NCI-H345 treated with DMSO at 0.1 percent for 48 hours (cell line): ENCODE results near the gene HIRA.
"Not testable (repeated sequence)": the region's sequence is repeated elsewhere in the genome, so short reads cannot be mapped to it uniquely, and the experiment has no call there.

Experiments used
- DNase-seq: peaks from one replicate; lab custom pipeline; 2025; ENCODE audit not compliant: unreplicated experiment; lab: John Stamatoyannopoulos, UW

HIRA gene

DNA sequence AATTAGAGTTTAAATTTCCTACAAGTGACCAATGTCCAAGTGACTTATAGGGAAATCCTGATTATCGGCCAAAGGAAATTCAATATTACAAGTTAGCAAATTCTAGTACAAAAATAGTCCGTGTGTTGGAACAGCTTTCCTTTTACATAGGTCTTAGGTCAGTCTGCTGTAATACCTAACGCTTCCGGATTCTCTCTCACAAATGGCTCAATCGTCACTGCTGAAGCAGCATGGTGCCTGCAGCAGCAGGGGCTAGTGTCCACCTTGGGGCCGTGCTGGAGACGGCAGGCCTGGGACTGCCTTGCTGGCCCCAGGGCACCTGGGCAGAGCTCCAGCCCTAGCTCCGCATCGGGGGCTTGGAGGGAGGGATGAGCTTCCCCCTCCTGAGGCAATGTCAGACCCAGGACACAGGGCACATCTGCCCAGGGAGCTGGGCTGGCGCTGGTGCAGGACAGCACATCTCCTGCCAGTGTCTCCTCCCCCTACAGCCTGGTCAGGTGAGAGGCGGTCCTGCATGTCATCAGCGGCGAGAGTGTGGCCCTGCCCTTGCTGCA is 100.6 kb downstream of the HIRA start:
- no peak for DNase-seq

GRCh38 chr22:19330205-19330604 is 101.3 kb downstream of the HIRA start:
- not testable (repeated sequence) for DNase-seq

GRCh38 chr22:19329454-19329853 is 102.1 kb downstream of the HIRA start:
- no peak for DNase-seq

DNA sequence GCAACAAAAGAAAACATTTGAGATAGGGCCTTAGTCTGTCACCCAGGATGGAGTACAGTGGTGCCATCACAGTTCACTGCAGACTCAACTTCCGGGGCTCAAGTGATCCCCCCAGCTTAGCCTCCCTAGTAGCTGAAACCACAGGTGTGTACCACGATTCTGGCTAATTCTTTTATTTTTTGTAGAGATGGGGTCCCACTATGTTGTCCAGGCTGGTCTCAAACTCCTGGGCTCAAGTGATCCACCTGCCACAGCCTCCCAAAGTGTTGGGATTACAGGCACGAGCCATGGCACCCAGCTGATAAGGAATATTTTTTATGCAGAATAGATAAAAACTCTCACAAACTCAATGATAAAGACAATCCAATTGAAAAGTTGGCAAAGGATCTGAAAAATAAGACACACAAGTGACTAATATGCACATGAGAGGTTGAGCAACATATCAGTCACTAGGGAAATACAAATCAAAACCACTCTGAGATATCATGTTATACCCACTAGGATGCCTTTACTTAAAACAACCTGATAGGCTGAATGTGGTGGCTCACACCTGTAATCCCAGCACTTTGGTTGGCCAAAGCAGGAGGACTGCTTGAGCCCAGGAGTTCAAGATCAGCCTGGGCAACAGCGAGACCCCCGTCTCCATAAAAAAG is 106.1 kb downstream of the HIRA start:
- no peak for DNase-seq

GRCh38 chr22:19323420-19323819 is 108.1 kb downstream of the HIRA start:
- DNase-seq, result not testable (repeated sequence)

DNA sequence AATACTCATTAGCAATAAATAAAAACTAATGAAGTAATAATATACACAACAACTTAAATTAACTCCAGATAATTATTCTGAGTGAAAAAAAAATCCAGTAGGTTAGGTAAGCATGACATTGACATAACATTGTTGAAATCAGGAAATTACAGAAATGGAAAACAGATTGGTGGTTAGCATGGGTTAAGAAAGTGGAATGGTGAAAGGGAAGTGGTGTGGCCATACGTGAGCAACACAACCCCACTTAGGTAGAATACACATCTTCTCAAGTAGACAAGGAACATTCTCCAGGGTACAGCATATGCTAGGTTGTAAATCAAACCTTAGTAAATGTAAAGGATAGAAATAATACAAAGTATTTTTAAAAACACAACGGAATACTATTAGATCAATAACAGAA is 109.8 kb downstream of the HIRA start:
- DNase-seq, result no peak

- not testable (repeated sequence) for DNase-seq
These were observed 111.4 kb downstream of the HIRA start for GRCh38 chr22:19320136-19320535.

DNA sequence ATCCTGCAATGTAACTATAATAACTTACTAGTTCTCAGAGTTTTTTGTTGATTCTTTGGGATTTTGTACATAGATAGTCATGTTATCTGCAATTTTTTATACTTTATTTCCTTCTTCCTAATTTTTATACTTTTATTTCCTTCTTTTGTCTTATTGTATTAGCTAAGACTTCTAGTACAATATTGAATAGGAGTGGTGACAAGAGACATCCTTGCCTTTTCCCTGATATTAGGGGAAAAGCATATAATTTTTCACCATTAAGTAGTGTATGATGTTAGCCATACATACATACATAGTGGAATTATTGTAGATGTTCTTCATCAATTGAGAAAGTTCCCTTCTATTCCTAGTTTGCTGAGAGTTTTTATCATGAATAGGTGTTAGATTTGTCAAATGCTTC is 112.3 kb downstream of the HIRA start:
- DNase-seq, result no peak

GRCh38 chr22:19317865-19318264 is 113.7 kb downstream of the HIRA start:
- no peak for DNase-seq

DNA sequence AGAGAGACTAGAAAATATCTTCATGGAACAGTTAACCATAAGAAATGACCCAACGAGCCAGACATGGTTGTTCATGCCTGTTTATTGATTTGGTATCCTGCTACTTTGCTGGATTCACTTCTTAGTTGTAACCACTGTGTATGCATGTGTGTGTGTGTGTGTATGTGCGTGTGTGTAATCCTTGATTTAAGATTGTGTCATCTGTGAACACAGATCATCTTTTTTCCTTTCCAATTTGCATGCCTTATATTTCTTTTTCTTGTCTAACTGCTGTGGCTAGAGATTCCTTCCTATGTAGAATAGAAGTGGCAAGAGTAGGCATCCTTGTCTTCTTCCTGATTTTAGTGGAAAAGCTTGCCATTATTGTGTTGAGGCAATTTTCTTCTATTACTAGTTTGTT is 123.7 kb downstream of the HIRA start:
- no peak for DNase-seq

- not testable (repeated sequence) for DNase-seq
These were observed 125.0 kb downstream of the HIRA start for GRCh38 chr22:19306535-19306934.

DNA sequence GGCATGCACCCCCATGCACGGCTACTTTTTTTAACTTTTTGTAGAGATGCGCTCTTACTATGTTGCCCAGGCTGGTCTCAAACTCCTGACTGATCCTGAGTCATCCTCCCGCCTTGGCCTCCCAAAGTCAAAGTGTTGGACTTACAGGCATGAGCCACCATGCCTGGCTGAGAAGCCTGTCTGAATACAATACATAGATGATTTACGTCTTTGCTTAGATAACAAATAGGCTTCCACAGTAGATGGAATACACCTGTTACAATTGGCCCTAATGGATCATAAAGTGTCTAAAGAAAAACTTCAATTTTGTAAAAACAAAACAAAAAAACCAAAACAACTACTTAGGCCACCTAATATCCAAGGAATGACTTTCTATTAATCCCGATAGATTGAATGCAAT is 127.0 kb downstream of the HIRA start:
- no peak for DNase-seq

- DNase-seq, result no peak
These were observed 127.7 kb downstream of the HIRA start for GRCh38 chr22:19303785-19304184.

DNA sequence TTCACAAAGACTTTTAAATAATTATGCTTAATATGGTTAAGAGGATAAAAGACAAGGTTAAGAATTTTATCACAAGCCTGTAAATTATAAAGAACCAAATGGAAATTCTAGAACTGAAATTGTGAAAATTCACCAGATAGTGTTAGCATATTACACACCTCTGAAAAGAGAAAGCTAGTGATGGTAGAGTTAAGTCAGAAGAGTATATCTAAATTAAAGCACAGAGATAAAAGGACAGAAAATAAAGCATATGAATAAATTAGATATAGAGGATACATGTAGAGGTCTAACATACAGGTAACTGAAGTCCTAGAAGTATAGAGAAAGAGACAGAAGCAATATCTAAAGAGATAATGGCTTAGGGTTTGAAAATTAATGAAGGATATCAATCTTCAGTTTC is 135.8 kb downstream of the HIRA start:
- no peak for DNase-seq

- no peak for DNase-seq
These were observed 138.9 kb downstream of the HIRA start for GRCh38 chr22:19292458-19293230.

- no peak for DNase-seq
These were observed 139.7 kb downstream of the HIRA start, which contains the start of gene CLTCL1 for GRCh38 chr22:19291580-19292457. CLTCL1 (minus strand) TSS chr22:19291719; CDS start chr22:19291641, 78 bp downstream.

DNA sequence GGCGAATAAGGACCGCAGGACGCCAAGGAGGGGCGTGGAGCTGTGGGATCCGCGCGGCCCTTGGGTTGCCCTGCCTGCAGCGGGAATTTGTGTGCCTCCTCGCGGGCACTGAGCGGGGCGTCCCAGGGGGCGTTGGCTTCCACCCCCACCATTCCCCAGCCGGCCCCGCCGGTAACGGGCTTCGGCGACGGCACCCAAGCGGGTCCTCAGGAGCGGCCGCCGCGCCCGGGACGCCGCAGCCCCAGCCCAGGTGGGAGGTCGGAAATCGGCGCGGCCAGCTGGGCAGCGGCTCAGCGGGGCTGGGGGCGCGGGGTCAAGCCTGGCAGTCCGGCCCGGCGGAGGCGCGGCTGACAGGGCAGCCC is 140.3 kb downstream of the HIRA start:
- no peak for DNase-seq

DNA sequence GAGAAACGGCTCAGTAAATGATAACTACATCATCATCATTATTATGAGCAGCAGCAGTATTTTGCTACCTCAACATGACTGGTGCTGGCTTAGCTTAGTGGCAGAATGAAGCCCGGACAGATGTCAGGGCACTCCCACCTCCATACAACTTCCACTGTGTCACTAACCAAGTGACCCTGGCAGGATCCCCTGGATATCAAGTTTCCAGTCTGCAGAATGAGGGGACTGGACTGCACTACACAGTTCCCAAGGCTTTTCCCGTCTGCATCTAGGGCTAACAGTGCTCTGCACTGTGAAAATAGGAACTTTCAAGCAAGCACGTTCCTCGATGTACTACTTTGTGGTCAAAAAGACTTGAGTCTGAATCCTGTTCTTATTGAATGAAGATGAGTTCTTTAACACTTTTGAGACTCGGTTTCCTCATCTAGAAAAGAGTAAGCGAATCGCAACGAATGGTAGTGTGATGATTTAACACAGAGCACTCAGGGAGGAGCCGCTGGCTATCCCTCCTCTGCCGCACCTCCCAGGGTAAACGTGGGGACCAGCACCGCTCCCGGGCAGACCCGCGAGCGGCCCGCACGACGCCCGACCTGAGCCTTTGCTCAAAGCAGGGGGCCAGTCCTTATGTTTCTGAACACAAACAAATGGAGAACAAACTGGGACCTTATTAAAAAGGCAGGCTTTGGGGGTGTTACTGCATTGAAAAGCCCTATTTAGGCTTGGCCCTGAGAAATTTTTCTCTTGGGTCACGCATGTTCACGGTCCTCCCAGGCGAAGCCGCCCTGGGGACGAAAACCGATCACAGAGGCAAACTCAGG is 140.9 kb downstream of the HIRA start:
- DNase-seq, result no peak

DNA sequence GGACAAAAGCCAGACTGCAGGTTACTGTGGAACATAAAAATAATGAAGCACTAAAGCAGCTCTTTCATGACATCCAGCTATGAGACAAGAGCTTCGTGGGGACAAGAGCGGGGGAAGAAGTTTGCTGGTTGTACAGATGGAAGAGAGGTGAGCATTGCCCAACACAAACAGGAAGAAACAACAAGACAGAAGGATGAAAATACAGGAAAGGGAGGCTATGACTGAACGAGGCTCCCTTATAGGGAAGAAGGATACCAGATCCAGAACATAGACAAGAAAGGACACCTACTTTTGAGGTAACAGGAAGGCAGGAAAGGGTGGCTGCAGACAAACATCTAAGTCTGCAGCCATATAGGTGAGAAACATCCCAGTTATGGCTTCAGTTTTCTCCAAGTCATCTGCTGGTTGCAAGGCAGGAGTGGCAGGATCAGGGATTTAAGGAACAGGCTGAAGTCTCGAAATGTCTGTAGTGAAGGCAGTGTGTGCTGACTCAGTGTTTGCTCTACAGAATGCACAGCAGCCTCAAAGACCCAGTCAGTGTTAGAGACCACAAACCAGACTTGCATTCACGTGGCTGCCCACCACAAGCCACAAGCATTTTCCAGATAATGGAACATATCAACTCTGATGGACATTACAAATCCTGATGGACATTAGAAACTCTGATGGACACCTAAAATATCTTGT is 141.9 kb downstream of the HIRA start:
- DNase-seq, result no peak

- no peak for DNase-seq
These were observed 143.6 kb downstream of the HIRA start for GRCh38 chr22:19287889-19288288.
